GM18526 (cell line): ENCODE measurements around the gene KRTAP12-2.

Source experiments
- POLR2A ChIP-seq: IDR thresholded peaks from 3 replicates; pipeline ENCODE4 v1.6.1; 2011; ENCODE audit not compliant: insufficient read length; ENCODE audit errors: extremely low read depth

Gene KRTAP12-2

GRCh38 chr21:44626673-44627143, 40.0 kb downstream of the KRTAP12-2 start, which contains the start of gene KRTAP10-9:
Gene KRTAP10-9, plus strand, starts transcription at chr21:44627093. Its CDS starts 79 bp downstream, at chr21:44627172.
- no peak for TF ChIP-seq POLR2A

- no peak for TF ChIP-seq POLR2A
Observed at GRCh38 chr21:44626262-44626661, 40.5 kb downstream of the KRTAP12-2 start.

GRCh38 chr21:44625756-44626155, 41.0 kb downstream of the KRTAP12-2 start:
- no peak for TF ChIP-seq POLR2A

- TF ChIP-seq POLR2A = no peak
Observed at GRCh38 chr21:44623575-44623974, 43.2 kb downstream of the KRTAP12-2 start.

- no peak for TF ChIP-seq POLR2A
Observed at GRCh38 chr21:44619886-44620285, 46.8 kb downstream of the KRTAP12-2 start.

GRCh38 chr21:44618909-44619308, 47.8 kb downstream of the KRTAP12-2 start:
- no peak for TF ChIP-seq POLR2A

- TF ChIP-seq POLR2A = no peak
Observed at GRCh38 chr21:44618504-44618903, 48.2 kb downstream of the KRTAP12-2 start.

- no peak for TF ChIP-seq POLR2A
Observed at GRCh38 chr21:44617071-44617501, 49.6 kb downstream of the KRTAP12-2 start.

- TF ChIP-seq POLR2A = no peak
Observed at GRCh38 chr21:44616591-44616926, 50.2 kb downstream of the KRTAP12-2 start.
